Endothelial cell of umbilical vein (primary cell): ENCODE results near the gene NLN. TPM values are rescaled to one million over a fixed set of nuclear protein-coding genes. Genes with fewer than 3 reads are reported as not detected.
"Not testable (repeated sequence)": the region's sequence is repeated elsewhere in the genome, so short reads cannot be mapped to it uniquely, and the experiment has no call there.

ENCODE experiments used
- BruUV-seq: library from RNA; stranded (reverse); fragments of 400-500 nt; replicated peaks from 2 replicates; lab custom pipeline; 2021; lab: Mats Ljungman, UMichigan
- CTCF ChIA-PET: fragments of 300-600, 350-600 bp; sonication (Branson Sonifier 250); formaldehyde crosslinking; loops from one replicate; lab custom pipeline; 2021; ENCODE audit warnings: antibody characterized with exemption, inconsistent platforms; lab: Charles Lee
- POLR2A ChIA-PET: fragments of 300-600, 350-600 bp; sonication (Branson Sonifier 250); formaldehyde crosslinking; loops from one replicate; lab custom pipeline; 2021; ENCODE audit warnings: antibody characterized with exemption, inconsistent platforms; lab: Charles Lee
- DNase-seq: peaks from one replicate; pipeline ENCODE4 v3.0.0-alpha.2; 2011; ENCODE audit warnings: low read depth, low spot score
- FAIRE-seq: peaks from 2 replicates; lab custom pipeline; 2011; peaks lifted over from hg19 to GRCh38; lab: Jason Lieb, UNC
- H2AFZ ChIP-seq: 2 replicates; pipeline ENCODE4 v1.6.0; 2012; ENCODE audit warnings: low read depth, low read length, control low read depth, inconsistent platforms
- H3K27ac ChIP-seq: 2 replicates; pipeline ENCODE4 v1.5.1; 2011; ENCODE audit warnings: low read depth, mild to moderate bottlenecking, control low read depth, low read length, moderate library complexity; ENCODE audit not compliant: insufficient read depth
- H3K27me3 ChIP-seq, 2 experiments: 2 replicates each; pipeline versions ENCODE4 v1.6.0 to v1.6.1; 2011; ENCODE audit warnings: low read length in 2 of 2, mixed read lengths in 1 of 2; ENCODE audit not compliant: control insufficient read depth in 2 of 2, insufficient read depth in 2 of 2
- H3K36me3 ChIP-seq, 2 experiments: 2 replicates in 1 of 2; 3 replicates in 1 of 2; pipeline ENCODE4 v1.5.1; 2011; ENCODE audit warnings: low read length in 2 of 2, mild to moderate bottlenecking in 1 of 2, moderate library complexity in 1 of 2; ENCODE audit not compliant: control insufficient read depth in 2 of 2, insufficient read depth in 2 of 2; ENCODE audit errors: extremely low read depth in 1 of 2
- H3K4me1 ChIP-seq: 3 replicates; pipeline ENCODE4 v1.5.1; 2011; ENCODE audit warnings: mild to moderate bottlenecking, low read length; ENCODE audit not compliant: control insufficient read depth, insufficient read depth; ENCODE audit errors: extremely low read depth
- H3K4me2 ChIP-seq: 2 replicates; pipeline ENCODE4 v1.6.1; 2011; ENCODE audit warnings: low read length, control low read depth, mixed read lengths; ENCODE audit not compliant: insufficient read depth
- H3K4me3 ChIP-seq, 3 experiments: fragments of 200-600 bp in 1 of 3; sonication (generic), shearing (Covaris generic) in 1 of 3; replicated peaks in 1 of 3; 2 replicates each; pipeline ENCODE4 v1.5.1; 2011 to 2016; ENCODE audit warnings: control low read depth in 3 of 3, low read length in 3 of 3, mild to moderate bottlenecking in 2 of 3, inconsistent platforms in 1 of 3, low read depth in 1 of 3, moderate library complexity in 1 of 3; ENCODE audit not compliant: insufficient read depth in 1 of 3
- H3K79me2 ChIP-seq: 2 replicates; pipeline ENCODE4 v1.6.0; 2012; ENCODE audit warnings: low read length, inconsistent platforms; ENCODE audit not compliant: control insufficient read depth, insufficient read depth
- H3K9ac ChIP-seq: replicated peaks from 2 replicates; pipeline ENCODE3; 2011; ENCODE audit warnings: low read length, control low read depth; ENCODE audit not compliant: insufficient read depth; ENCODE audit errors: extremely low read depth
- H3K9me1 ChIP-seq: replicated peaks from 3 replicates; pipeline ENCODE4 v1.6.0; 2011; ENCODE audit warnings: mild to moderate bottlenecking, low read length; ENCODE audit not compliant: control insufficient read depth, insufficient read depth; ENCODE audit errors: extremely low read depth
- H3K9me3 ChIP-seq: replicated peaks from 2 replicates; pipeline ENCODE4 v1.5.1; 2012; ENCODE audit warnings: low read length, inconsistent platforms; ENCODE audit not compliant: control insufficient read depth, insufficient read depth
- H4K20me1 ChIP-seq: replicated peaks from 2 replicates; pipeline ENCODE3; 2011; ENCODE audit warnings: mild to moderate bottlenecking, low read length; ENCODE audit not compliant: control insufficient read depth, insufficient read depth; ENCODE audit errors: extremely low read depth
- EZH2 ChIP-seq: IDR thresholded peaks from 2 replicates; pipeline ENCODE4 v1.6.1; 2012; ENCODE audit warnings: borderline replicate concordance, low read depth, mild to moderate bottlenecking, moderate library complexity, low read length, inconsistent platforms; ENCODE audit not compliant: severe bottlenecking
- FOS ChIP-seq: IDR thresholded peaks from 2 replicates; pipeline ENCODE4 v1.6.1; 2011; ENCODE audit warnings: mild to moderate bottlenecking, low read length, moderate library complexity, borderline replicate concordance; ENCODE audit not compliant: insufficient read depth
- GATA2 ChIP-seq: IDR thresholded peaks from 2 replicates; pipeline ENCODE4 v1.7.0; 2011; ENCODE audit warnings: low read depth, mild to moderate bottlenecking, moderate library complexity, mixed read lengths, low read length; ENCODE audit not compliant: insufficient read length, insufficient read depth
- JUN ChIP-seq: IDR thresholded peaks from 2 replicates; pipeline ENCODE4 v1.6.1; 2011; ENCODE audit warnings: borderline replicate concordance, low read depth; ENCODE audit not compliant: insufficient read length, insufficient read depth
- MYC ChIP-seq: IDR thresholded peaks from one replicate; pipeline ENCODE4 v1.6.1; 2011; ENCODE audit warnings: mild to moderate bottlenecking, low read depth, low read length
- POLR2A ChIP-seq: IDR thresholded peaks from 2 replicates; pipeline ENCODE4 v1.6.1; 2012; ENCODE audit warnings: low read depth, mild to moderate bottlenecking, control low read depth, low read length
- POLR2AphosphoS5 ChIP-seq: IDR thresholded peaks from 2 replicates; pipeline ENCODE4 v1.6.1; 2012; ENCODE audit warnings: low read depth, mild to moderate bottlenecking, control low read depth, low read length, moderate library complexity; ENCODE audit not compliant: insufficient read depth
- dilution Hi-C: fragments of 300-500 bp; cut with MboI; formaldehyde crosslinking; loops from one replicate; pipeline ENCODE4 v1.15.0; 2019; ENCODE audit warnings: low sequenced_read_pairs; ENCODE audit not compliant: extremely low pct_ligation_motif_present
- intact Hi-C: fragments of 100-400 bp; cut with micrococcal nuclease; formaldehyde crosslinking; loops from one replicate; pipeline ENCODE4 v1.10.0; 2022
- polyA plus RNA-seq, 4 experiments: library from polyadenylated mRNA; depleted of rRNA in 3 of 4; stranded (reverse) in 3 of 4; unstranded in 1 of 4; fragments of >200 nt; gene quantifications; 2 replicates each; pipeline versions ENCODE4 v1.2.1 to v1.2.3, GENCODE V29; 2011 to 2012; ENCODE audit warnings: missing spikeins in 1 of 4
- total RNA-seq: library from RNA; stranded (reverse); gene quantifications from 2 replicates; pipeline ENCODE4 v1.2.3, GENCODE V29; 2021
- TF ChIP-seq, protein P1 (sequence below), 2 donors: IDR thresholded peaks; 1 replicate in 1 of 2; 2 replicates in 1 of 2; pipeline ENCODE4 v1.5.1; 2011; ENCODE audit warnings: low read length in 2 of 2, mild to moderate bottlenecking in 2 of 2, moderate library complexity in 2 of 2, control low read depth in 1 of 2, inconsistent platforms in 1 of 2, low read depth in 1 of 2; ENCODE audit not compliant: insufficient read depth in 1 of 2; ENCODE audit errors: extremely low read depth in 1 of 2
- TF ChIP-seq, protein P2 (sequence below): IDR thresholded peaks from 2 replicates; pipeline ENCODE4 v1.6.1; 2011; ENCODE audit not compliant: insufficient read depth, insufficient read length

The NLN gene
- total and polyA plus RNA-seq, 2 donors (not counting 3 experiments of a cell fraction or from before 2014, with no cell fraction given) = 14.2 to 63.3 TPM

DNA sequence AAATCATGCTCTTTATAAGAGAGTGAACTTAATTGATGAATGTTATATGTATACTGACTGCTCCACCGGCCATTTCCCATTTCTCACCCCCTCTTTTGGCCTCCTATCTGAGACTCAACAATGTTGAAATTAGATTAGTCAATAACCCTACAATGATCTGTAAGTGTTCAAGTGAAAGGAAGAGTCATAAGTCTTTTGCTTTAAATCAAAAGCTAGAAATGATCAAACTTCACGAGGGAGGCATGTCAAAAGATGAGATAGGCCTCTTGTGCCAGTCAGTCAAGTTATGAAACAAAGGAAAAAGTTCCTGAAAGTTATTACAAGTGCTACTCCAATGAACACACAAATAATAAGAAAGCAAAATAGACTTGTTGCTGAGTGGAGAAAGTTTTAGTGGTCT, 83.1 kb downstream of the NLN start:
- H3K4me1 ChIP-seq = peaks cover 14% of the 10 kb centered on the region
- H3K79me2 ChIP-seq = no peaks in the 10 kb centered on the region
- no TSS peak for BruUV-seq
- TF ChIP-seq FOS = no peak
- no peak for TF ChIP-seq MYC
- TF ChIP-seq, protein P1, sequence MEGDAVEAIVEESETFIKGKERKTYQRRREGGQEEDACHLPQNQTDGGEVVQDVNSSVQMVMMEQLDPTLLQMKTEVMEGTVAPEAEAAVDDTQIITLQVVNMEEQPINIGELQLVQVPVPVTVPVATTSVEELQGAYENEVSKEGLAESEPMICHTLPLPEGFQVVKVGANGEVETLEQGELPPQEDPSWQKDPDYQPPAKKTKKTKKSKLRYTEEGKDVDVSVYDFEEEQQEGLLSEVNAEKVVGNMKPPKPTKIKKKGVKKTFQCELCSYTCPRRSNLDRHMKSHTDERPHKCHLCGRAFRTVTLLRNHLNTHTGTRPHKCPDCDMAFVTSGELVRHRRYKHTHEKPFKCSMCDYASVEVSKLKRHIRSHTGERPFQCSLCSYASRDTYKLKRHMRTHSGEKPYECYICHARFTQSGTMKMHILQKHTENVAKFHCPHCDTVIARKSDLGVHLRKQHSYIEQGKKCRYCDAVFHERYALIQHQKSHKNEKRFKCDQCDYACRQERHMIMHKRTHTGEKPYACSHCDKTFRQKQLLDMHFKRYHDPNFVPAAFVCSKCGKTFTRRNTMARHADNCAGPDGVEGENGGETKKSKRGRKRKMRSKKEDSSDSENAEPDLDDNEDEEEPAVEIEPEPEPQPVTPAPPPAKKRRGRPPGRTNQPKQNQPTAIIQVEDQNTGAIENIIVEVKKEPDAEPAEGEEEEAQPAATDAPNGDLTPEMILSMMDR (IDR thresholded peaks at IDR 0.05; ENCODE audit: extremely low read depth in 1 of 2, insufficient read depth in 1 of 2, low read depth in 1 of 2, low read length in 2 of 2) = no peak
- TF ChIP-seq GATA2 = no peak
- TF ChIP-seq POLR2A = no peak
- TF ChIP-seq, protein P2, sequence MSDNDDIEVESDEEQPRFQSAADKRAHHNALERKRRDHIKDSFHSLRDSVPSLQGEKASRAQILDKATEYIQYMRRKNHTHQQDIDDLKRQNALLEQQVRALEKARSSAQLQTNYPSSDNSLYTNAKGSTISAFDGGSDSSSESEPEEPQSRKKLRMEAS = no peak
- TF ChIP-seq EZH2 = no peak
- TF ChIP-seq POLR2AphosphoS5 = no peak
- no peak for TF ChIP-seq JUN
- ChIA-PET POLR2A (no interaction called here), CTCF (no interaction called here)
- H2AFZ ChIP-seq = no peak overlapping the region
- dilution Hi-C loops (no loop called here), intact Hi-C loops (no loop called here)
- no peaks in the 10 kb centered on the region for H3K27me3 ChIP-seq
- no peak overlapping the region for H3K4me3 ChIP-seq
- peaks cover 0 to 3% of the 10 kb centered on the region in 2 experiments for H3K36me3 ChIP-seq
- no peak overlapping the region for H3K4me2 ChIP-seq
- no peaks in the 10 kb centered on the region for H3K9me3 ChIP-seq
- no peak overlapping the region for H3K9ac ChIP-seq
- no peak overlapping the region for H3K27ac ChIP-seq
- no peak for DNase-seq
- no peaks in the 10 kb centered on the region for H4K20me1 ChIP-seq
- no peak for FAIRE-seq
- no peaks in the 10 kb centered on the region for H3K9me1 ChIP-seq

DNA sequence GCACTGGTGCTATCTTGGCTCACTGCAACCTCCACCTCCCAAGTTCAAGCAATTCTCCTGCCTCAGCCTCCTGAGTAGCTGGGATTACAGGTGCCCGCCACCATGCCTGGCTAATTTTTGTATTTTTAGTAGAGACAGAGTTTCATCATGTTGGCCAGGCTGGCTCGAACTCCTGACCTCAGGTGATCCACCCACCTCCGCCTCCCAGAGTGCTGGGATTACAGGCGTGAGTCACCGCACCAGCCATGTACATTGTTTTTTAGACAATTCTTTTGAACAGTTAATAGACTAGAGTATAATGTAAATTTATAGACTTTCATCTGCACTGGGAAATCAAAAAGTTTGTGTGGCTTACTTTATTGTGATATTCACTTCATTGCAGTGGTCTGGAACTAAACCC, 85.5 kb downstream of the NLN start:
- DNase-seq, H3K36me3 ChIP-seq, H3K27ac ChIP-seq, H3K9me1 ChIP-seq, H2AFZ ChIP-seq, H3K4me1 ChIP-seq, H4K20me1 ChIP-seq, H3K4me2 ChIP-seq, H3K27me3 ChIP-seq, dilution Hi-C loops, H3K79me2 ChIP-seq, BruUV-seq, FAIRE-seq, H3K4me3 ChIP-seq, intact Hi-C loops, H3K9me3 ChIP-seq, H3K9ac ChIP-seq: not testable (repeated sequence)
- ChIA-PET CTCF (interaction anchor here (1.0 kb wide), 1 partner anchor 38 kb away, joined by 3 read pairs; no protein-coding TSS in a partner anchor), POLR2A (interaction anchor here (0.6 kb wide), 1 partner anchor 124 kb away, joined by 4 read pairs; no protein-coding TSS in a partner anchor)
